Glomerular endothelial cell (primary cell): Measurements from ENCODE around the gene TMPRSS6. TPM values are rescaled to one million over a fixed set of nuclear protein-coding genes. Genes with fewer than 3 reads are reported as not detected.

Source experiments
- DNase-seq: peaks from one replicate; pipeline ENCODE4 v3.0.0-alpha.2; 2011; ENCODE audit warnings: low read depth, low spot score; ENCODE audit errors: extremely low read depth
- total RNA-seq: library from RNA; depleted of rRNA; stranded (reverse); fragments of >200 nt; gene quantifications from 2 replicates; pipeline ENCODE4 v1.2.3, GENCODE V29; 2015

The TMPRSS6 gene
- total RNA-seq, result not detected in 2 replicates

DNA sequence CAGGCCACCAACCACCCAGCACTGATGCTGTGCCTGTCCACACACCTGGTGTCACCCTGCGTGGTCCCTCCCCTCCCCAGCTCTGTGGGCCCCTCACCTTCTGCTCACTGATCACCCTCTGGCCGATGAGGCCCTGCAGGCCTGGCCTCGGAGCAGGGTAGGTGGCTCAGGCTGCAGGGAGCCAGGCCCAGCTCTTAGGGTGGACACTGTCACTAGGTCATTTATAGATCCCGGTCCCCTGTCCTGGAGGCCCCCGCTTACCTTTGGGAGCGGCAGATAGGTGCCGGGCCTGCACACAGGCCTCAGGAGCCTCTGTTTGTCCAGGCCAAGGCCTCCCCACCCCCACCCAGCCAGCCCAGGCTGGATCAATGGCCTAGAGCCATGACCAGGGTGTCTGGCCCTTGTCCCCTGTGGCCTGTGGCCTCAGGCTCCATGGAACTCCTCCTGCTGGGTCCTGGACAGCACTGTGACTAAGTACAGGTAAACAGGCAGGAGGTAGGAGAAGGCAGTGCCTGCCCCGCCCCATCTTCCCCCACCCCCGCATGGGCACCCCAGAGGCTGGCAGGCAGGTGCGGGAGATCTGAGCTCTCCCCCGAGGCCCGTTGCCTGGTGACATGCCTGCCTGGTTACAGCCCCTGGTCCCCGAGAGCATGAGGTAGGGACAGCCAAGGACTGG, at the start of gene TMPRSS6:
TMPRSS6 (minus strand) TSS at position 472 of the 676 bp plus-strand sequence. CDS start 6,296 bp downstream, outside the sequence.
- no peak for DNase-seq

DNA sequence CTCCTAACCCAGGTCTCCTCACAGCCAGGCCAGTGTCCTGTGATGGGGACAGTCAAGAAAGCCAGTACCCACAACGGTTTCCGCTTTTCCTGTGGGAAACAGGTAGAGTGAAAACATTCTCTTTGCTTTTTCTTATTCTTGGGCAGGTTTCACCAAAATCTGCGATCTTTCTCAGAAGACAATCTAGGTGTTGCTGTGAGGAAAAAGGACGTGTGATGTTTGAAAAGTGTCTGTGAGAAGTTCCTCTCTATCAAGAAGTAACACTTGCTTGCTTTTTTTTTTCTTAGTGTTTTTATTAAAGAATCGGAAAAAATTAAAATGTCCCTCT, 49.4 kb upstream of the TMPRSS6 start:
- DNase-seq, result no peak

DNA sequence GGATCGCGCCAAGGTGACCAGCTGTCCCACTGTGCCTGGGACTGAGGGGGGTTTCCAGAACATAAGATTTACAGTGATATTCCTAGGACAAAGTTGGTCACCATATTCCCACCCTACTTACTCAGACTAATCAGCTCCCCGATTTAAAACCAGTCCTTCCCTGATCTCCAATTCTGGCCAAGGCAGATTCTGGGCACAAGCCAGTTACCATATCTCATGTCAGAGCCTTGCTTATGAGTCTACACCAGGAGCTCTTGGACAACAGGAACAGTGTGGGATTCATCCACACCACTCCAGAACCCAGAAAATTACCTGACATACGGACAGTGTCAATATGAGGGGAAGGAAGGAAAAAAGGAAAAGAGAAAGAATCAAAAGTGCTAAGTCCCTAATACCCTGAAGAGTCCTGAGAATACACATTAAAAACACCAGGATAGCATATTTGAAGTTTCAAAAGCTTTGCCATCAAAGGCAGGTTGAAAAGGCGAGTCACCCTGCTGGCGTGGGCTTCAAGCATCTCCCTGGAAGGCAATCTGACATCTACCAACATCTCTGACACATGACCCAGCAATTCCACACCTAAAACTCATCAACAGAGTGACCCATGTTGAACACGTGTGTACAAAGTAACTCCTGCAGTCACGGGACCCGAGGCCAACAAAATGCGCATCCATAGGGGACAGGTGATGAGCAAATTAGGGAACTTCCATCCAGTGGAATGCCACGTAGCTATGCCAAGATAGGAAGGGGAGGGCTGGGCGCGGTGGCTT, 48.2 kb upstream of the TMPRSS6 start:
- no peak for DNase-seq

DNA sequence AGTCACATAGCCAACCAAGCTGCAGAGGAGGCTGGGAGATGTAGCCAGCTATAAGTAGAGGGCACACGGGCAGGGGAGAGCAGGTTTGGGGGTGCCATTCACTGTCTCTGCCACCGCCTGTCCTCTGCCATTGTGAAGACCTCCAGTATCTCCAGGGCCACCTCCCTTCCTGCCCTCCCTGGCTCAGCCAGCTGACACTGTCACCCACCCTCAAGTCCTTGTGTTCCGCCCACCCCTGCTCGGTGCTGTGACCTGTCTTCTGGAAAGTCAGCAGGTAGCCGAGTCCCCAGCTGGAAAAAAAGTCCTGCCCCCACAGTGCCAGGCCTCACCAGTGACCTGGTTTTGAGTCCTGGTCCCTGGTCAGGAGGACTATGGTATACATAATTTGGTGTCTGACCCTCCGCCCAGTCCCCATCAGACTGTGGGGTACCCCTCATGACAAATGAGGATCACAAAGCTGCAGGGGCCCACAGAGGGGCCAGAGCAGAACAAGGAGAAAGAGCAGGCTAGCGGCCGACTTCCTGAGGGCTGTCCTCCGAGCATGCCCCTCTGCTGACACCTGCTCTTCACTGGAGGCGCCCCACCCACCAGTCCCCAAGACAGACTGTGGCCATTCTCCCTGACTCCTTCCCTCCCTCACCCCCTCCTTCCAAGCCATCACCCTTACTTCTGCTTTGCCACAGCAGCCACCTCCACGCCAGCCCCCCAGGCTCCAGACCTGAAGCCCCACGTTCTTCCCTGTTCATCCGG, 47.3 kb upstream of the TMPRSS6 start:
- no peak for DNase-seq

DNA sequence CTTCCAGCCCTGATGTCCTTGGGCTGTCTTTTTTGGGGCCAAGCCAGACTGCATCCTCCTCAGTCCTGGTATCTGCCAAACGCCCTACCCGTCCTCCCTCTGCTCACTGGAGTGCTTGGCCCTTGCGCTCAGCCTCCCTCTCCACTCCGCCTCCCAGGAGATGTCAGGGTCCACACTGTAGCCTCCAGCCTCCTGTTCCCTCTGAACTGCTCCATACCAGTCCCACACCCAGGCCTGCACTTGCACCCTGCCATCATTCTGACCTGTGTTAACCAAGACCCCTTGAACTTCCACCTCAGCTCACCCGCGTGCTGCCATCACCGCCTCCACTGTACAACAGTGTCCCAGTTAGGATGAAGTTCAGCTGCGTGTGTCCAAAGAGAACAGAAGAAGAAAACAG, 46.5 kb upstream of the TMPRSS6 start:
- no peak for DNase-seq

DNA sequence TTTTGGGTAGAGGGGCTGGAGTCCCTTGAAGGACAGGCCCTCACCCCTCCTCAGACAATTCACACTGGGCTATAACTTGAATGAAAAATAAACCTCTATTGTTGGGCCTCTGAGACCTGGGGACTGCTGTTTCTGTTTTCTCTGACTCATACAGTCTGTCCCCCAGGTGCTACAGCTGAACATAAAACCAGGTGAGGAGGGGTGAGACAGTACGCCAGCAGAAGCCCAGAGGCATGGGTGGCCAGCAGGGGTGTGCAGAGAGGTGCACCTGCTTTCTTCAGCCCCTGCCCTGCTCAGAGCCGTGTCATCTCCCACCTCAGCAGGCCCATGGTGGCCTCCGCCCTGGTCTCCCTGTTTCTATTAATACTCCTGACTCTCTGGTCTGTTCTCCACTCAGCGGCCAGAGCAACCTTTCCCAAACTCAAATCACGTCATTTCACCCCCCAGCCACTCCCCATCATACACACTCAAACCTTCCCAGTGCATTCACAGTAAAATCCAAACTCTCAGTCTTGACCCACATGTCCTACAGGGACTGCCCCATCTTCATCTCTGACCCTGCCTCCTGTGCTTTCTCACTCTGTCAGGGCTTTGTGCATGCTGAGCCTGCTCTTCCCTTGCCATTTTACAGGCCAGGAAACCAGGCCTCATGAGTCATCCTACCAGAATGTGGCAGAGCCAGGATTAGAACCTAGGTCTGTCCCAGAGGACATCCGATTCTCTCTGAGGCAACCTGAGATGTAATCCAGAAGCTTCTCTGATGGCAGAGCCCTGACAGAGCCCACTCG, 45.6 kb upstream of the TMPRSS6 start:
- no peak for DNase-seq

DNA sequence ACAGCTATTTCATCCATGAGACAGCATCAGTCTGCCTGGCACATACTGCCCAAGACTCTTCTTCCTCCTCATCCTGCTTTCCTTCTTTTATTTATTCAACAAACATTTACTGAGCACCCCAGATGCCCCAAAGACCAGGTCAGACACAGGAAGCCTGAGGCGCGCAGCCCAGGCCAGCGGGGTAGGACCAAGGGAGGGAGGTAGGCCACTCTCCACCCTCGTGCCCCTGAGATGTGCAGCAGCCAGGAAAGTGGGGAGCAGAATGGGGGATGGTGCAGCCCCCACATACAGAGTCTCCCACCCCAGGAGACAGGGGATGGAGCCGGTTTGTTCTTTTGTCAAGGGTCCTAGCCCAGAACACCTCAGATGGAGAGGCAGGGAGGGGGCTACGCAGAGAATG, 44.4 kb upstream of the TMPRSS6 start:
- DNase-seq, result no peak

DNA sequence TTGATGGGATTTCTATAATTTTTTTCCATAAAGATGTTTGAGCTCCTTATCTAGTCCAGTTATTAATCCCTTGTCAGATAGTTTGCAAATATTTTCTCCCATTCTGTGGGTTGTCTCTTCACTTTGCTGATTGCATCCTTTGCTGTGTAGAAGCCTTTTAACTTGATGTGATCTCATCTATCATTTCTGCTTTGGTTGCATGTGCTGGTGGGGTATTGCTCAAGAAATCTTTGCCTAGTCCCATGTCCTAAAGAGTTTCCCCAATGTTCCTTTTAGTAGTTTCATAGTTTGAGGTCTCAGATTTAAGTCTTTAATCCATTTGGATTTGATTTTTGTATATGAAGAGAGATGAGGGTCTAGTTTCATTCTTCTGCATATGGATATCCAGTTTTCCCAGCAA, 41.9 kb upstream of the TMPRSS6 start:
- DNase-seq, result no peak

DNA sequence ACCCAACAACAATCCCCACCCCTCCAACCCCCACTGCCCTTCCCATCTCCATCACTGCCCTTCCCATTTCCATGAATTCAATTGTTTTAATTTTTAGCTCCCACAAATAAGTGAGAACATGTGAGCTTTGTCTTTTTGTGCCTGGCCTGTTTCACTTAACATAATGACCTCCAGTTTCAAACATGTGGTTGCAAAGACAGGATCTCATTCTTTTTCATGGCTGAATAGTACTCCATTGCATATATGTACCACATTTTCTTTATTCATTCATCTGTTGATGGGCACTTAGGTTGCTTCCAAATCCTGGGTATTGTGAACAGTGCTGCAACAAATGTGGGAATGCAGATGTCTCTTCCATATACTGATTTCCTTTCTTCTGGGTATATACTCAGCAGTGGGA, 41.2 kb upstream of the TMPRSS6 start:
- DNase-seq, result no peak

DNA sequence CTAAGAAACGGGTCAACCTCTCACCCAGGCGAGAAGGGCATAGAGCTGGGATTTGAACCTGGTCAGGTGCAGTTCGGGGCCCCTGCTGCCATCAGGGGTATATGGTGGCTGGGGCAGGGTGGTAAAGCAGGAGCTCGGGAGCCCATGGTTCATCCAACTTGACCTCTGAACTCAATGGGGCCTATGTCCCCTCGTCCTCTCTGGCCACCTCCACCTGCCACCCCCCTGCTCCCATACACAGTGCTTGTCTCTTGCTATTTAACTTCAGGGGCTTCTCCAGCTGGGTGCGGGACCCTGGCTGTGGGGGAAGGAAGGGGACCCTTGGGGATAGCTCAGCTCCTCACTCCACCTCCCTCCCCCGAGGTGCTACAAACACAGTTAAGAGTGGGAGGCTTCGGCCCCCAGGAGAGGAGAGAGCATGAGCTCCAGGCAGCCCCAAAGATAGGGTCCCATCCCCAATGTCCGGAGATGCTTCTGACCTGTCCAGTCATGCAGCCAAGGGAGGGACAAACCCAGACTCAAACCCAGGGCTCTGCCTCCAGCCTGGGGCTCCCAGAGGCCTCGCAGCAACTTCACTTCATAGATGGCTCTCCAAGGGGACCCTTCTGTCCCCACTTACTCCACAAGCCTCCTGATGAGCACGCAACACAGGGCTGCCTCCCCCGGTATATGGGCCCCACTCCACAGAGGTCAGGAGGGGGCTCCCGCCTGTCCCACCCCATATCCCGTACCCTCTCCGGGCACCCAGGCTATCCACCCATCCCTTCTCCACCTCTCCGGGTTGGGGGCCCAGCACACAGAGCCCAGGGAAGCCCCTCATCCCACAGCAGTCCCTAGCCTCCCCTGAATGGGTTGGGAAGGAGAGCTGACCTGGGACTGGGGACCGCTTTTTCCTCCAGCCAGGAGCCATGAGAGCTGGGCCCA, 39.5 kb upstream of the TMPRSS6 start:
- no peak for DNase-seq

DNA sequence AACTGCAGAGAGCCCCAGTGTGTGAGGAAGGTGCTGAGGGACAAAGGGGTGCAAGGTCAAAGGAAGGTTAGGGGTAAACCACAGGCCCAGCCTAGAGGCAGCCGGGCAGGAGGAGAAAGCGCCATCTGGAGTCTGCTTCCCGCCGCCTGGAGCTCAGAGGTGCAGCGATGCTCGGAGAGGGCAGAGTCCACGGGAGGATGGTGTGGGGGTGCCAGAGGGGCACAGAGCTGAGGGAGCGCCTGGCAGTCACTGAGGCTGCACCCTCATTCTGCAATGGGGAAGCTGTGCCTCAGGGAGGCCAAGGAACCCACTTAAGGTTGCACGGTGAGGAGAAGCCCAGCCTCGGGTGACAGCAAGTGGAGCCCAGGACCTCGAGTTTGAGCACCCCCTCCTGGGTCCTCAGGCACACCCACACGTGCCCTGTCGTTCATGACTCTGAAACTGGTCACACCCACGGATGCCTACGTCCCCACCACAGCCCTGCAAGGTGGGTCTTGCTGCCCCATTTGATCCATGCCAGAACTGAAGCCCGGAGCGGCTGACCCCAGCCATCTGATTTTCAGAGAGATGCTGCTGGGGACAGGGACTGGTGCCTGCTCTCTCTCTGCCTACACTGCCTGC, 38.6 kb upstream of the TMPRSS6 start:
- no peak for DNase-seq

DNA sequence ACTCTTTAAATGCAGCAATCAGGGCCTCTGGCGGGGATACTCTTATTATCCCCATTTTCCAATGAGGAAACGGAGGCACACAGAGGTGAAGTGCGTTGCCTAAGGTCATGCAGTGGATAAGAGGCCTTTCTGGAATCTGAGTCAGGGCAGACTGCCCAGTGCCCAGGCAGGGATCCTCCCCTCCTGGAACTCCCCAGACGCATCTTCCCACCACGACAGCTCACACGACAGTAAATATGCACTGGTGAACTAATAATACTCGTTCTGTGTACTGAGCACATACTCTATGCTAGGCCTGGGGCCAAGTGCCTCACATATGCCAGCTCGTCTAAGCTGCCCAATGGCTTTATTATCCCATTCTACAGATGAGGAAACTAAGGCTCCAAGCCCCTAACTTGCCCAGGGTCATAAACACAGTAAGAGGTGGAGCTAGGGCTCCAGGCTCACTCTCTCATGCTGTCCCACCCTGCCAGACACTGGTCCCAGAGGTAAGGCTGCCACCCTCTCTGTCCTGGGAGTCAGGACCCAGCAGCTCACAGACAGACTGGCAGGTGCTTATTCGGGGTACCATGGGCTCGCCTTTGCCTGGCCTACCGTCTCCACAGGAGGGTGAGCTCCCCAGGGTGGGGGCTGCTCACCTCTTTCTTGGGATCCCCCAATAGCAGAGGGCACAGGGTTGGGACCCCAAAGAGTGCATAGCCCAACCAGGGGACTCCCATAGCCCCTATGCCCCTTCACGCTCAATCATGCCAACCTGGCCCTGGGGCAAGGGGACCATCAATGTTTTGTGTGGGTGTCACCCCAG, 37.9 kb upstream of the TMPRSS6 start:
- DNase-seq, result no peak

DNA sequence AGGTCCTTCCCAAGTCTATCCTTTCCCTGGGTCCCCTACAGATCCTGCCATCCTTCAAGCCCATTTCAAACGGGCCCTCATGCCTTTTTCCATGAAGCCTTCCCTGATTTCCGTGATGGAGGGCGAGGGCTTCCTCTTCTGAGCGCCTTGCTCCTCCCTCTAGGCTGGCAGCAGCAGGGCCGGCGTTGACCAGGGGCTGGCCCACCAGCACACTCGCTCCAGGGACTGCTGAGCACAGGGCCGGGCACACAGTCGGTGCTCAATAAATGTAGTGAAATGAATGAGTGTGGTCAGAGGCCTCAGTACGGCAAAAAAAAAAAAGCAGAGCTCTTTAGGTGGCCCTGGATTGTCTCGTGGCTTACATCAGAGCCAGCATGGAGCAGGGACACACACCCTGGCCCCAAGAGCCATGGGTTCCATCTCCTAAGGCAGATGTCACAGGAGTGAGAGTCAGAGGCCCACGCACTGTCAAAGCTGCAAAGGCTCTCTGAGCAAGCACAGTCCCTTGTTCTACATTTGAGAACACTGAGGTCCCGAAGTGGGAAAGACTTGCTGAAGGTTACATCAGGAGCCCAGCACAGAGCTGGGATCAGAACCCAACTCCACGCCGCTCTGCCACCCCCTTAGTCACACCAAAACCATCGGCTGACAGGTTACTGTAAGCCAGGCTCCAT, 37.1 kb upstream of the TMPRSS6 start:
- no peak for DNase-seq

DNA sequence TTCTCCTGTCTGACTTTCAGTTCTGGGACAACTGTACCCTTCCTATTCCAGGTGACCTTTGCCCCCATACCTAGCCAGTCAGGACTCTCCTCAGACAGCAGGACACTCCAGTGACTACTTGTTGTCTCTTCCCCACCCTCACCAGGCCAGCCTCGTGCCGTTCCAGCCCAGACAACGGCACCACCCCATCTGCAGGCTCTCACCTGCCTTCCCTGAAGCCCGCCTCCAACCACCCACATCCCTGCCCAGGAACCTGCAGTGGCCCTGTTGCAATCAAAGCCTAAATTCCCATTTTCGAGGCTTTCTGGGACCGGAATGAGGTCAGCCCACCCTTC, 36.5 kb upstream of the TMPRSS6 start:
- no peak for DNase-seq

DNA sequence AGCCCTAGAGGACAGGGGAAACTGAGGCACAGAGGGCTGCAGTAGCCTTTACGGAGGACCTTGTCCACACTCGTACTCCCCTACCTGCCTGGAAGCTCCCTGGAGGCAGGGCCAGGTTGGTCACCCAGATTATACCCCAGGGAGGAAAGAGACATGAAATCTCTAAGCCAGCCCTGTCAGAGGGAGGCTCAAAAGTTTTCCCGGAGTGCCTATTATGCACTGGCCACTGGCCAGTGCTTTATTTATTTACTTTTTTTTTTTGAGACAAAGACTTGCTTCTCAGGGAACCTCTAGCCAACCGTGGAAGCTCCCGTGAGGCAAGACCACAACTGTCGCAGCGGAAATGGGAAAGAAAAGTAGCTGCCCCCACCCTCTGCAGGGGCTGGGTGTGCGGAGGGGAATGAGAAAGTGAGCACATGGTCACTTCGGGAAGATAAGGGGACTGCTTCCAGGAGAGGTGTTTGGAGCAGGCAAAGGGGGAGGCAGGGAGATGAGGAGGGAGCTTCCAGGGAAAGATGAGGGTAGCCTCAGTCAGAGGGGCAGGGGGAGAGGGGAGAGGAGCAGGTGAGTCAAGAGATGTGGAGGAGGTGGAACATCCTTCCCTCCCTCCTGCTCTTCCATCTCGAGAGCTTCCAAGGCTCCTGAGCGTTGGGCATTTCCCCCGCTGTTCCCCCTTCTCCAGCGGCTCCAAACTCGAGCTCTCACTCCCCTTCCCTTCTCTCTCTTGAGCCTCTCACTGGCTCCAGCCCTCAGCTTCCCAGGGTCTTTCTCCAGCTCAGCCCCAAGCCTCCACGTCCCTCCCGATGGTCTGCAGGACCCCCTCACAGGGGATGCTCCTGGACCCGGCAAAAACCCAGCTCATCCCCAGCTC, 35.9 kb upstream of the TMPRSS6 start:
- DNase-seq, result no peak

DNA sequence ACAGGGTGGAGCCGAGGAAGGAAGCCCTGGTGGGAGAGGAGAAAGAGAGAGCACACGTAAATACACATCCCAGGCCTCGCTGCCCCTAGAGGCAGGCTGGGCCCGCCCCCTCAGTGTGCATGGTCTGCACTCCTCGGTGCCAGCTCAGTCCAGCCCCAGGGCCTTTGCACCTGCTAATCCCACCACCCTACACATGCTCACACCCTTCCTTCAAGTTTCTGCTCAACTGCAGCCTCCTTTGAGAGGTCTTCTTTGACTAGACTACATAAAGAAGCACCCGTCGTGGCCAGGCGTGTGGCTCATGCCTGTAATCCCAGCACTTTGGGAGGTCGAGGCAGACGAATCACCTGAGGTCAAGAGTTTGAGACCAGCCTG, 34.7 kb upstream of the TMPRSS6 start:
- DNase-seq, result no peak

DNA sequence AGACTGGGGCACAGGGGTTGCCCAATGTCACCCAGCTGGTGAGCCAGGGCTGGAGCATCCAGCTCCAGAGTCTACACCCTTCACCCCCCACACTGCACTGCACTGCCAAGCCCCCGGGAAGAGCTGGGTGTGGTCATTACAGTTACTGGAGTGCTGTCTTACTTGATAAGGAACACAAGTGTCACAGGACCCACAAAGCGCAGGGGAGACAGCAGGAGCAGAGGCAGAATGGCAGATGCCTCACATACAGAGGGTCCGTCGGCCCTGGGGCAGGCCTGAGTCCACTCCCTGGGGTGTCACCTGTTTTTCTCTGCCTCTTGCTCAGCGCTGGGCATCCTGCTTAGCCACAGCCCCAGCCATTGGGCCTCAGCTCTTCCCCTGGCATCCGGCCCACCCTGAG, 32.5 kb upstream of the TMPRSS6 start:
- DNase-seq, result no peak
